SH-SY5Y (cell line): ENCODE results near the gene RASIP1.

ENCODE experiments used
- GATA2 ChIP-seq: IDR thresholded peaks from 2 replicates; pipeline ENCODE4 v1.6.1; 2011; ENCODE audit warnings: mild to moderate bottlenecking, low read depth, low read length
- GATA3 ChIP-seq: IDR thresholded peaks from 2 replicates; pipeline ENCODE4 v1.6.1; 2011; ENCODE audit warnings: low read depth, mild to moderate bottlenecking, low read length, moderate library complexity

DNA sequence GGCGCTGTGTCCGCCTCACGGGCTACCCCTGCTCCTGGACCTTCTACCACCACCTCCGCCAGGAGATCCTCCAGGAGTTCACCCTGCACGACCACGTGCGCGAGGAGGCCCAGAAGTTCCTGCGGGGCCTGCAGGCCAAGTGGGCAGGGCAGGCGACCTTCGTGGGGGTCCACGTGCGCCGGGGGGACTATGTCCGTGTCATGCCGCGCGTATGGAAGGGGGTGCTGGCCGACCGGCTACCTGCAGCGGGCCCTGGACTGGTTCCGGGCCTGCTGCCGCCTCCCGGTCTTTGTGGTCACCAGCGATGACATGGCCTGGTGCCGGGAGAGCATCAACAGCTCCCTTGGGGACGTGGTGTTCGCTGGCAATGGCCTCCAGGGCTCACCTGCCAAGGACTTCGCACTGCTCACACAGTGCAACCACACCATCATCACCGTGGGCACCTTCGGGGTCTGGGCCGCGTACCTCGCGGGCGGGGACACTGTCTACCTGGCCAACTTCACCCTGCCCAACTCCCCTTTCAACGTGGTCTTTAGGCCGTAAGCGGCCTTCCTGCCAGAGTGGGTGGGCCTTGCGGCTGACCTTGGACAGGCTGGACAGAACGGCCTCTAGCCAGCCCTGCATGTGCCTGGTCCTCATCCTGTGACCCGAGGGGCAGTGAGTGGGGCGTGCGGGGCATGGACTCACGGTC is 59.8 kb downstream of the RASIP1 start:
- TF ChIP-seq GATA3 (no peak), GATA2 (no peak)
